GM10248 (cell line): ENCODE measurements around the gene ADORA1.

Experiments used
- CTCF ChIA-PET: fragments of 300-600 bp; sonication (Branson Sonifier 250); formaldehyde crosslinking; extraction: SDS; loops from one replicate; lab custom pipeline; 2021; ENCODE audit warnings: antibody characterized with exemption; lab: Yijun Ruan, JAX
- POLR2A ChIA-PET: fragments of 350-650 bp; sonication (Branson Sonifier 250); formaldehyde crosslinking; extraction: SDS; loops from one replicate; lab custom pipeline; 2020; ENCODE audit warnings: antibody characterized with exemption; lab: Yijun Ruan, JAX
- DNase-seq: peaks from one replicate; pipeline ENCODE4 v3.0.0; 2012; ENCODE audit errors: extremely low spot score
- CTCF ChIP-seq: IDR thresholded peaks from 2 replicates; pipeline ENCODE4 v1.5.1; 2012; ENCODE audit warnings: mild to moderate bottlenecking, low read depth; ENCODE audit errors: extremely low read depth, missing control alignments, control extremely low read depth

ADORA1 gene

GRCh38 chr1:203148127-203148526 is 20.6 kb downstream of the ADORA1 start:
- POLR2A ChIA-PET, result no interaction called here
- DNase-seq, result no peak
- no peak for TF ChIP-seq CTCF
- CTCF ChIA-PET, result interaction anchor here (0.8 to 3.1 kb wide), 9 partner anchors 9 to 1148 kb away, joined by 3 to 14 read pairs (median 4); no protein-coding TSS in a partner anchor

- TF ChIP-seq CTCF, result no peak
- POLR2A ChIA-PET, result no interaction called here
- no peak for DNase-seq
- CTCF ChIA-PET, result interaction anchor here (0.8 to 3.1 kb wide), 6 partner anchors 10 to 1148 kb away, joined by 3 to 14 read pairs (median 6); no protein-coding TSS in a partner anchor
Measured at GRCh38 chr1:203148579-203148978, 21.1 kb downstream of the ADORA1 start.

GRCh38 chr1:203149188-203149840 is 21.8 kb downstream of the ADORA1 start:
- ChIA-PET CTCF (interaction anchor here (2.1 to 3.1 kb wide), 3 partner anchors 17 to 110 kb away, joined by 7 to 14 read pairs (median 9); no protein-coding TSS in a partner anchor), POLR2A (no interaction called here)
- TF ChIP-seq CTCF, result no peak
- DNase-seq, result no peak

- DNase-seq, result no peak
- POLR2A ChIA-PET, result no interaction called here
- TF ChIP-seq CTCF, result no peak
- CTCF ChIA-PET, result interaction anchor here (4.2 kb wide), 1 partner anchor 22 kb away, joined by 15 read pairs; no protein-coding TSS in a partner anchor
Measured at GRCh38 chr1:203150511-203151297, 23.2 kb downstream of the ADORA1 start.

GRCh38 chr1:203151362-203152157 is 24.0 kb downstream of the ADORA1 start:
- no peak for DNase-seq
- POLR2A ChIA-PET, result no interaction called here
- no peak for TF ChIP-seq CTCF
- CTCF ChIA-PET, result interaction anchor here (1.4 to 4.2 kb wide), 3 partner anchors 21 to 112 kb away, joined by 3 to 15 read pairs (median 4); no protein-coding TSS in a partner anchor
